ENCODE results near the gene FPR1.

DNA sequence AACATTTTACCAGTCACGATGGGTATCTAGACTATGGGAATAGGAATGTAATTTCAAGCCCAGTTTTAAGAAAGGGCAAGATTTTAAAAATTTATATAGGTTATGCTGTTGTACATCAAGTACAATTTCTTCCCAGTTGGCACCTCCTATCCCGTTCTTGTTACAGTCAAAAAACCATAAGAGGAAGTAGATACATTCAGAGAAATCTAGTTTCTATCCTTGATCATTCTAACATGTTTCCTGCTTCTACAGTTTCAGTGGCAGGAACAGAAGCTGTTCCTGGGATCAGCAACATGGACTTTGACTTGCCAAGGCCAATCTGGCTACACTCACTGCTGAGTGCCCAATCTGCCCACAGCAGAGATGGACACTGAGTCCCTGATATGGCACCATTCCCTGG lies 28.6 kb upstream of the FPR1 start:
- TF ChIP-seq CTCF (IDR thresholded peaks at IDR 0.05; ENCODE audit: insufficient read depth, low read length, poor library complexity, severe bottlenecking), result no peak
- no peak for TF ChIP-seq EZH2phosphoT487 (conservative IDR thresholded peaks at IDR 0.05; ENCODE audit: low read length)
